K562 (cell line): ENCODE measurements around the gene CAPZA1. TPM values are rescaled to one million over a fixed set of nuclear protein-coding genes. Genes with fewer than 3 reads are reported as not detected.

ENCODE experiments used
- ARID1B ChIP-seq: fragments of 450-650 bp; IDR thresholded peaks from 2 replicates; pipeline ENCODE4 v1.6.1; 2016; ENCODE audit warnings: antibody characterized with exemption, mild to moderate bottlenecking, inconsistent platforms
- ARID3A ChIP-seq: IDR thresholded peaks from 2 replicates; pipeline ENCODE4 v1.6.1; 2012; ENCODE audit warnings: low read depth, low read length, improper control_type of control experiment, borderline replicate concordance
- ATF7 ChIP-seq: fragments of 450-650 bp; IDR thresholded peaks from 2 replicates; pipeline ENCODE4 v1.7.1; 2014; ENCODE audit warnings: mild to moderate bottlenecking, moderate library complexity
- DACH1 ChIP-seq: fragments of 450-650 bp; IDR thresholded peaks from 2 replicates; pipeline ENCODE4 v1.6.1; 2018; ENCODE audit not compliant: partially characterized antibody
- DMBX1 ChIP-seq: fragments of 250-450 bp; sonication (Bioruptor Pico); IDR thresholded peaks from 2 replicates; pipeline ENCODE4 v1.8.0; 2022; ENCODE audit warnings: inconsistent platforms, mild to moderate bottlenecking, moderate library complexity, borderline replicate concordance
- ELF2 ChIP-seq: fragments of 250-450 bp; sonication (Bioruptor Pico); IDR thresholded peaks from 2 replicates; pipeline ENCODE4 v1.5.0; 2021; ENCODE audit warnings: mild to moderate bottlenecking
- ELK3 ChIP-seq: fragments of 450-650 bp; formaldehyde crosslinking; IDR thresholded peaks from 2 replicates; pipeline ENCODE4 v1.4.0; 2020; ENCODE audit warnings: mild to moderate bottlenecking
- EP300 ChIP-seq: IDR thresholded peaks from 2 replicates; pipeline ENCODE4 v1.6.1; 2012; ENCODE audit warnings: low read length, improper control_type of control experiment
- ESRRA ChIP-seq: fragments of 450-650 bp; IDR thresholded peaks from 2 replicates; pipeline ENCODE4 v1.6.1; 2014; ENCODE audit warnings: low read depth, mild to moderate bottlenecking, moderate library complexity, borderline replicate concordance
- GABPA ChIP-seq: fragments of 200-800 bp; sonication (Bioruptor generic); conservative IDR thresholded peaks from 2 replicates; pipeline ENCODE4 v1.6.1; 2016; ENCODE audit warnings: low read depth, missing genetic modification characterization, missing compliant biosample characterization
- HINFP ChIP-seq: fragments of 450-650 bp; conservative IDR thresholded peaks from 2 replicates; pipeline ENCODE4 v1.6.1; 2016; ENCODE audit warnings: missing genetic modification characterization, low read depth, mild to moderate bottlenecking, control low read depth, missing compliant biosample characterization
- KLF1 ChIP-seq: fragments of 450-650 bp; IDR thresholded peaks from 2 replicates; pipeline ENCODE4 v1.6.1; 2016; ENCODE audit warnings: missing genetic modification characterization, missing compliant biosample characterization
- MTA1 ChIP-seq: fragments of 450-650 bp; IDR thresholded peaks from 2 replicates; pipeline ENCODE4 v1.6.1; 2017; ENCODE audit warnings: borderline replicate concordance
- NBN ChIP-seq: fragments of 450-650 bp; IDR thresholded peaks from 2 replicates; pipeline ENCODE4 v1.6.1; 2016; ENCODE audit warnings: low read depth, mild to moderate bottlenecking
- RCOR1 ChIP-seq, 2 experiments: IDR thresholded peaks; 2 replicates each; pipeline ENCODE4 v1.6.1; 2012; ENCODE audit warnings: low read depth in 2 of 2, low read length in 2 of 2, borderline replicate concordance in 1 of 2, improper control_type of control experiment in 1 of 2
- RNF2 ChIP-seq: sonication (generic); IDR thresholded peaks from 2 replicates; pipeline ENCODE4 v1.6.1; 2016
- SIN3A ChIP-seq, 2 experiments: fragments of 150-350 bp in 1 of 2; IDR thresholded peaks; 2 replicates each; pipeline ENCODE4 v1.6.1; 2011 to 2016; ENCODE audit warnings: borderline replicate concordance in 2 of 2, low read depth in 2 of 2, low read length in 2 of 2, mild to moderate bottlenecking in 2 of 2, moderate library complexity in 2 of 2; ENCODE audit not compliant: control insufficient read depth in 1 of 2
- SMARCE1 ChIP-seq: fragments of 450-650 bp; IDR thresholded peaks from 2 replicates; pipeline ENCODE4 v1.7.1; 2016; ENCODE audit warnings: mild to moderate bottlenecking
- SOX6 ChIP-seq: fragments of 450-650 bp; IDR thresholded peaks from 2 replicates; pipeline ENCODE4 v1.6.1; 2014; ENCODE audit warnings: mild to moderate bottlenecking
- SPI1 ChIP-seq: IDR thresholded peaks from 2 replicates; pipeline ENCODE4 v1.6.1; 2011; ENCODE audit warnings: low read depth, low read length, control low read depth, borderline replicate concordance
- SUPT5H ChIP-seq: fragments of 450-650 bp; IDR thresholded peaks from 2 replicates; pipeline ENCODE4 v1.6.1; 2016
- TEAD4 ChIP-seq, 2 experiments: sonication (generic) in 1 of 2; formaldehyde crosslinking in 1 of 2; IDR thresholded peaks; 2 replicates each; pipeline versions ENCODE4 v1.6.1 to v1.8.0; 2012 to 2022; ENCODE audit warnings: borderline replicate concordance in 1 of 2, inconsistent platforms in 1 of 2, low read length in 1 of 2, mild to moderate bottlenecking in 1 of 2, missing genetic modification reagents in 1 of 2
- USF1 ChIP-seq: sonication (generic); formaldehyde crosslinking; IDR thresholded peaks from 2 replicates; pipeline ENCODE4 v1.9.0; 2022; ENCODE audit warnings: mild to moderate bottlenecking, missing genetic modification reagents
- XRCC5 ChIP-seq: fragments of 200-400 bp; formaldehyde crosslinking; IDR thresholded peaks from 2 replicates; pipeline ENCODE4 v1.6.1; 2017; ENCODE audit warnings: low read depth, mild to moderate bottlenecking, low read length
- ZFP1 ChIP-seq: fragments of 450-650 bp; formaldehyde crosslinking; IDR thresholded peaks from 2 replicates; pipeline ENCODE4 v1.4.0; 2020; ENCODE audit warnings: mild to moderate bottlenecking, mixed read lengths
- ZNF174 ChIP-seq: fragments of 250-450 bp; sonication (Bioruptor Pico); IDR thresholded peaks from 2 replicates; pipeline ENCODE4 v1.4.0; 2020; ENCODE audit warnings: mild to moderate bottlenecking
- ZNF57 ChIP-seq: fragments of 450-650 bp; formaldehyde crosslinking; IDR thresholded peaks from 2 replicates; pipeline ENCODE4 v1.4.0; 2020; ENCODE audit warnings: mild to moderate bottlenecking, moderate library complexity
- polyA plus RNA-seq, 8 experiments: library from polyadenylated mRNA; depleted of rRNA in 4 of 8; stranded (reverse) in 5 of 8; unstranded in 3 of 8; fragments of >200 nt; fragmentation: Nextera tagmentation in 2 of 8; fragmentation: Illumina TruSeq in 1 of 8; extraction: Ambion mirVana in 2 of 8; extraction: Trizol in 1 of 8; gene quantifications; 2 replicates each; pipeline versions ENCODE4 v1.2.1 to v1.2.3, GENCODE V29; 2011 to 2014; ENCODE audit warnings: inconsistent platforms in 1 of 8, missing spikeins in 1 of 8
- total RNA-seq, 7 experiments: library from RNA; depleted of rRNA in 6 of 7; stranded (reverse); fragments of >200 nt in 6 of 7; fragmentation: Illumina TruSeq in 2 of 7; extraction: Trizol in 2 of 7; gene quantifications; 2 replicates each; pipeline versions ENCODE4 v1.2.1 to v1.2.3, GENCODE V29; 2011 to 2021; ENCODE audit warnings: low replicate concordance in 1 of 7

Gene CAPZA1
- total and polyA plus RNA-seq, 9 of the 15 experiments (the other 6 are each of a cell fraction or from before 2014, with no cell fraction given): 237 to 1,020 (median 306) TPM

GRCh38 chr1:112633628-112634027 lies 14.0 kb downstream of the CAPZA1 start (continued):
- no peak for TF ChIP-seq ZFP1 (CRISPR knock-in tag)
- TF ChIP-seq DACH1: peak; percentile 48
- TF ChIP-seq MTA1: no peak
- 0 out of 4 replicates have a peak, but pooled peaks of 1 of the 2 experiments have one; percentile 42 for TF ChIP-seq RCOR1 (IDR thresholded peaks at IDR 0.05; ENCODE audit: borderline replicate concordance in 1 of 2, low read depth in 2 of 2, low read length in 2 of 2)
- TF ChIP-seq HINFP: no peak
- no peak for TF ChIP-seq ELK3 (CRISPR knock-in tag)
- TF ChIP-seq SUPT5H: no peak
- TF ChIP-seq SOX6: peak; percentile 83
- peak; percentile 63 for TF ChIP-seq ARID1B
- peak; percentile 24; the same call in 1 of the 2 replicates for TF ChIP-seq TEAD4 (IDR thresholded peaks at IDR 0.05; ENCODE audit: low read length)
- no peak for TF ChIP-seq TEAD4 (CRISPR knock-in tag; IDR thresholded peaks at IDR 0.05; ENCODE audit: borderline replicate concordance)
- no peak for TF ChIP-seq ATF7
- no peak for TF ChIP-seq XRCC5
- TF ChIP-seq GABPA: no peak
- TF ChIP-seq ZNF57 (CRISPR knock-in tag): no peak
- peak; percentile 66; the same call in 1 of the 2 replicates for TF ChIP-seq SMARCE1
- TF ChIP-seq SIN3A (IDR thresholded peaks at IDR 0.05; ENCODE audit: borderline replicate concordance in 2 of 2, control insufficient read depth in 1 of 2, low read depth in 2 of 2, low read length in 2 of 2): no peak
- TF ChIP-seq RNF2: no peak
- peak; percentile 52; the same call in 1 of the 2 replicates for TF ChIP-seq ELF2 (CRISPR knock-in tag)
- no peak for TF ChIP-seq USF1
- no peak for TF ChIP-seq NBN
- TF ChIP-seq DMBX1 (CRISPR knock-in tag): no peak
- TF ChIP-seq ZNF174 (CRISPR knock-in tag): no peak
- TF ChIP-seq ARID3A: 0 out of 2 replicates have a peak, but pooled peaks have one; percentile 53
- TF ChIP-seq ESRRA: peak; percentile 52; the same call in 1 of the 2 replicates
- TF ChIP-seq EP300: peak; percentile 46; the same call in 1 of the 2 replicates
- no peak for TF ChIP-seq KLF1 (tag)
- no peak for TF ChIP-seq SPI1
